ENCODE data around the gene PAH.

Gene PAH

GRCh38 chr12:102903337-102904007 lies 13.6 kb downstream of the PAH start:
- no peak overlapping the region for H3K4me3 ChIP-seq (ENCODE audit: low read depth, low read length)
- DNase-seq (ENCODE audit: low read depth) = no peak
- TF ChIP-seq, protein P1, sequence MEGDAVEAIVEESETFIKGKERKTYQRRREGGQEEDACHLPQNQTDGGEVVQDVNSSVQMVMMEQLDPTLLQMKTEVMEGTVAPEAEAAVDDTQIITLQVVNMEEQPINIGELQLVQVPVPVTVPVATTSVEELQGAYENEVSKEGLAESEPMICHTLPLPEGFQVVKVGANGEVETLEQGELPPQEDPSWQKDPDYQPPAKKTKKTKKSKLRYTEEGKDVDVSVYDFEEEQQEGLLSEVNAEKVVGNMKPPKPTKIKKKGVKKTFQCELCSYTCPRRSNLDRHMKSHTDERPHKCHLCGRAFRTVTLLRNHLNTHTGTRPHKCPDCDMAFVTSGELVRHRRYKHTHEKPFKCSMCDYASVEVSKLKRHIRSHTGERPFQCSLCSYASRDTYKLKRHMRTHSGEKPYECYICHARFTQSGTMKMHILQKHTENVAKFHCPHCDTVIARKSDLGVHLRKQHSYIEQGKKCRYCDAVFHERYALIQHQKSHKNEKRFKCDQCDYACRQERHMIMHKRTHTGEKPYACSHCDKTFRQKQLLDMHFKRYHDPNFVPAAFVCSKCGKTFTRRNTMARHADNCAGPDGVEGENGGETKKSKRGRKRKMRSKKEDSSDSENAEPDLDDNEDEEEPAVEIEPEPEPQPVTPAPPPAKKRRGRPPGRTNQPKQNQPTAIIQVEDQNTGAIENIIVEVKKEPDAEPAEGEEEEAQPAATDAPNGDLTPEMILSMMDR (conservative IDR thresholded peaks at IDR 0.05; ENCODE audit: low read depth, low read length) = no peak

DNA sequence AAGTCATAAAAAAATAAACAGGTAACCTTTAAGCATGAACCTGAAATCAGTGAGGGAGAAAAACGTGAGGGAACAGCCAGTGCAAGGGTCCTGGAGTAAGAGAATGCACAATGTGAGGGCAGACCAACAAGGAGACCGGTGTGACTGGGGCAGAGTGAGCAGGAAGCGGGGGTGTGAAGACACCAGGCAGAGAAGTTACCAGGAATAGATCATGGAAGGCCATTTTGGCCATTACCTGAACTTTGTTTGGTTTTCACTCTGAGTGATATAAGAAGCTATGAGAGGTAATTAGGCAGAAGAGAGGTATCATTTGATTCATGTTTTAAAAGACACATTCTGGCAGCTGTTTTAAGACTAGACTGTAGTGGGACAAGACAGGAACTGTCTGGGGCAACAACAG lies 15.0 kb downstream of the PAH start:
- no peak for DNase-seq (ENCODE audit: low read depth)
- no peak overlapping the region for H3K4me3 ChIP-seq (ENCODE audit: low read depth, low read length)
- TF ChIP-seq, protein P1 (conservative IDR thresholded peaks at IDR 0.05; ENCODE audit: low read depth, low read length) = no peak

- DNase-seq (ENCODE audit: low read depth) = no peak
- TF ChIP-seq, protein P1 (conservative IDR thresholded peaks at IDR 0.05; ENCODE audit: low read depth, low read length) = no peak
- H3K4me3 ChIP-seq (ENCODE audit: low read depth, low read length) = no peak overlapping the region
Measured at GRCh38 chr12:102900389-102900788, 16.7 kb downstream of the PAH start.

DNA sequence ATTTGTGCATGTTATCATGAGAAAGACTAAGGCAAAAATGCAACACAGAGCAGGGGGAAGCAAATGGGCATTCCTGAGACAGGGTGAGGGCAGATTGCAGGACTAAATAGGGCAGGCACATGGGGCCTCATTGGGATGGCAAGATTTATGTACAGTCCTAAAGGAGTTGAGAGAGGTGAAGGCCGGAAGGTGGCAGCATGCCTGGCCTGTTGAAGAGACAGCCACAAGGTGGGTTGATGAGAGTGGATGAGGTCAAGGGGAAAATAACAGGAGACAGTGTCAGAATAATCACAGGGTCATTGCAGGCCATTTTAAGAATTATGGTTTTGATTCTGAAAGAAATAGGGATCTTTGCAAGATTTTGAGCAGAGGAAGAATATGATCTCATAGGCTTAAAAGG lies 21.0 kb downstream of the PAH start:
- TF ChIP-seq, protein P1 (conservative IDR thresholded peaks at IDR 0.05; ENCODE audit: low read depth, low read length) = no peak
- DNase-seq (ENCODE audit: low read depth) = no peak
- no peak overlapping the region for H3K4me3 ChIP-seq (ENCODE audit: low read depth, low read length)

GRCh38 chr12:102891756-102892155 lies 25.3 kb downstream of the PAH start:
- DNase-seq (ENCODE audit: low read depth) = no peak
- TF ChIP-seq, protein P1 (conservative IDR thresholded peaks at IDR 0.05; ENCODE audit: low read depth, low read length) = no peak

DNA sequence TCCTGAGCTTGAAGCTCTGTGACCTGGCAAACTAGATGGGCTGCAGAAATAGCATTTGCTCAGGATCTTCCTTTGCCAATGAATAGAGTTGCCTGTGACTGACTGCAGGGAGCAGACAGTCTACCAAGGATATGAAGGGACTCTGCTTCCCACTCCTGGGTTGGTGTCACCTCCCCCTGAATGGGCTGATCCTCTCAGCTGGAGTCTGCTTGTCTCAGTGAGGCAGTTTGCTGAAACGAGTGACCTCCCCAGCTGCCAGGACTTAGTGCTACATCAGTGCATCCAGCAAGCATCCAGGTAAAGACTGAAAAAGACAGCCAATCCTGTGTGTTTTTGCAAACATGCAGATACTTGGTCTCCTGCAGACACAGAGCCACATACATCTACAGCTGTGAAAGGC lies 28.5 kb downstream of the PAH start:
- H3K4me3 ChIP-seq (ENCODE audit: low read depth, low read length) = no peak overlapping the region
- no peak for DNase-seq (ENCODE audit: low read depth)
- TF ChIP-seq, protein P1 (conservative IDR thresholded peaks at IDR 0.05; ENCODE audit: low read depth, low read length) = no peak

More at GRCh38 chr12:102891756-102892155, 25.3 kb downstream of the PAH start:
- no peak overlapping the region for H3K4me3 ChIP-seq (ENCODE audit: low read depth, low read length)
